ENCODE results near the gene HDLBP. TPM values are rescaled to one million over a fixed set of nuclear protein-coding genes. Genes with fewer than 3 reads are reported as not detected.

HDLBP gene
- total RNA-seq, 1 donor from 2014 or later = 300 TPM

GRCh38 chr2:241273210-241274020 is 42.1 kb downstream of the HDLBP start:
- Histone ChIP-seq H3K4me1 (peaks cover 44% of the 10 kb centered on the region), H3K36me3 (no peaks in the 10 kb centered on the region), H3K9me3 (no peaks in the 10 kb centered on the region), H3K27me3 (no peaks in the 10 kb centered on the region), H3K4me3 (peak overlapping the region; percentile 91 to 92), H3K27ac (peak overlapping the region; percentile 94)
- no peak for DNase-seq (ENCODE audit: extremely low spot score in 2 of 2)
- TF ChIP-seq, protein P1, sequence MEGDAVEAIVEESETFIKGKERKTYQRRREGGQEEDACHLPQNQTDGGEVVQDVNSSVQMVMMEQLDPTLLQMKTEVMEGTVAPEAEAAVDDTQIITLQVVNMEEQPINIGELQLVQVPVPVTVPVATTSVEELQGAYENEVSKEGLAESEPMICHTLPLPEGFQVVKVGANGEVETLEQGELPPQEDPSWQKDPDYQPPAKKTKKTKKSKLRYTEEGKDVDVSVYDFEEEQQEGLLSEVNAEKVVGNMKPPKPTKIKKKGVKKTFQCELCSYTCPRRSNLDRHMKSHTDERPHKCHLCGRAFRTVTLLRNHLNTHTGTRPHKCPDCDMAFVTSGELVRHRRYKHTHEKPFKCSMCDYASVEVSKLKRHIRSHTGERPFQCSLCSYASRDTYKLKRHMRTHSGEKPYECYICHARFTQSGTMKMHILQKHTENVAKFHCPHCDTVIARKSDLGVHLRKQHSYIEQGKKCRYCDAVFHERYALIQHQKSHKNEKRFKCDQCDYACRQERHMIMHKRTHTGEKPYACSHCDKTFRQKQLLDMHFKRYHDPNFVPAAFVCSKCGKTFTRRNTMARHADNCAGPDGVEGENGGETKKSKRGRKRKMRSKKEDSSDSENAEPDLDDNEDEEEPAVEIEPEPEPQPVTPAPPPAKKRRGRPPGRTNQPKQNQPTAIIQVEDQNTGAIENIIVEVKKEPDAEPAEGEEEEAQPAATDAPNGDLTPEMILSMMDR (IDR thresholded peaks at IDR 0.05) = no peak
- no peak for TF ChIP-seq POLR2AphosphoS5 (IDR thresholded peaks at IDR 0.05; ENCODE audit: insufficient read depth in 1 of 2, low read depth in 1 of 2)
- TF ChIP-seq POLR2A (IDR thresholded peaks at IDR 0.05) = no peak
- intact Hi-C loops (cut with DNase I) = loop anchor here (5.0 kb wide), 1 partner anchor 44 kb away; the partner anchor contains the start of genes HDLBP and SEPTIN2

DNA sequence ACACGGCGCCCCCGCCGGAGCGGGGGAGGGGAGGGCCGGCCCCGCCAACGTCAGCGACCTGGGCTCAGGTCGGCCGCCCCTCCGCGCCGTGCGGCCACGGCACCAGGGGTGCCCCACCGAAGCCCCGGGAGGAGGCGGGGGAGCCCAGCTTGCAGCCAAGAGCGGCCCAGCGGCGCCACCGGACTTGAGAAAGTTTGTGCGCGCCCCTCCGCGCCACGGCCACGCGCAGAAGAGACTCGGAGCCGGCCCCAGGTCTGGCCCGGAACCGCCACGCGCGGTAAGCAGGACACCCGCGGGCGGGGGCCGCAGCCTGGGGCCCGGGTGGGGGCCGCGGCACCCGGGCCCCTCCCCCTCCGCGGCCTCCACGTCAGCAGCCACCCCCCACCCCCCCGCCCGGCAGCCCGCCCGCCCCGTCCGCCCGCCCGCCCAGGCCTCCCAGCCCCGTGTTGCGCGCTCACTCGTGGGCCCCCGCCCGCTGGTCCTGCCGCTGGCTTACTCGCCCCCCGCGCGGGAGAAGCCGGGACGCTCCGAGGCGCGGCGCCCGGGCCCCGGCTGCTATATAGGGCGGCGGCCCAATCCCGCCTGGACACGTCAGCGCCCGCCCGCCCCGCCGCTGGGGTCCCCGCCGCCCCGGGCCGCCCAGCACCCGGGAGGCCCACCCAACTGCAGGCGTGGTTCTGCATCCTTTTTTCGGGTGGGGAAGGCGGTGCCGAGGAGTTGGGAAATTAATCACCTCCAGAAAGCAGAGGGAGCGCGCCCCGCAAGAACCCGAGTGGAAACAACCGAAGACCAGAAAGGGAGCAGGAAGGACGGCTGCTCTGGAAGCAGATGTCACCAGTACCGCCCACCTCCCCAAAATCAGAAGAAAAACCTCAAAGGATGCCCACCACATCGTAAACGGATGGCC is 42.9 kb downstream of the HDLBP start:
- intact Hi-C loops (cut with DNase I) = loop anchor here (5.0 kb wide), 1 partner anchor 45 kb away; the partner anchor contains the start of genes HDLBP and SEPTIN2
- H3K27ac ChIP-seq = peak overlapping the region; percentile 94
- H3K36me3 ChIP-seq = peaks cover 0 to 2% of the 10 kb centered on the region in 2 donors
- DNase-seq (ENCODE audit: extremely low spot score in 2 of 2) = peak in 1 of 2 donors; percentile 92
- peaks cover 44% of the 10 kb centered on the region for H3K4me1 ChIP-seq
- H3K4me3 ChIP-seq = peak overlapping the region; percentile 91 to 92
- H3K9me3 ChIP-seq = no peaks in the 10 kb centered on the region
- no peaks in the 10 kb centered on the region for H3K27me3 ChIP-seq
- TF ChIP-seq POLR2A (IDR thresholded peaks at IDR 0.05) (peak; percentile 16 to 32), POLR2AphosphoS5 (IDR thresholded peaks at IDR 0.05; ENCODE audit: insufficient read depth in 1 of 2, low read depth in 1 of 2) (peak in 1 of 2 donors; percentile 53)
- TF ChIP-seq, protein P1 (IDR thresholded peaks at IDR 0.05) = no peak

DNA sequence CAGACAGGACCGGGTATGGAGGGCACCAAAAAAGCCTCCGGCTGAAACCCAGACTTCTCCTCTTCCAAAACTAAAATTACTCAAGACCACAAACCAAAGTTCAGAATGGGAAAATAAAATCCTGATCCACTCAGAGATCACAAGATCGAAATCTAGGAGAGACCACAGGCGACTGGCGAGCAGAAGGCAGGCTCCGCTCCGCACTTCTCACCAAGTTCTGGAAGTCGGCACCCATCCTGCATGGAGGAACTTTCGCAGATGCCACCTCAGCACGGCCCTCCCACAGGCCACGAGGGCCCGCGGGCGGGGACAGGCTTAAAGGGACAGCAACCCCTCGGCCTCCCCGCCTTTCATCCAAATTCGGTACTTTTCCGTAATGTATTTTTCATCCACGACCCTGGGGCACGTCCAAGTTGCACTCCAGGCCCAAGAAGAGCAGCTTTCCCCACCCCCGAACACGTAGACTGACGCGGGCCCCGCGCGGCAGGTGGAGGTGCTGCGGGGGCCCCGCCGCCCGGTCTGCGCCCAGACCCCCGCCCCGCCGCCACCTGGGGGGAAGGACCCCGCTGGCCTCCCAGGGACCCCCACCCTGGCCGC is 43.7 kb downstream of the HDLBP start:
- intact Hi-C loops (cut with DNase I) = loop anchor here (5.0 kb wide), 1 partner anchor 45 kb away; the partner anchor contains the start of genes HDLBP and SEPTIN2
- TF ChIP-seq, protein P1 (IDR thresholded peaks at IDR 0.05) = no peak
- TF ChIP-seq POLR2A (IDR thresholded peaks at IDR 0.05) = no peak
- TF ChIP-seq POLR2AphosphoS5 (IDR thresholded peaks at IDR 0.05; ENCODE audit: insufficient read depth in 1 of 2, low read depth in 1 of 2) = peak; percentile 60 to 67
- Histone ChIP-seq H3K9me3 (no peaks in the 10 kb centered on the region), H3K27me3 (no peaks in the 10 kb centered on the region), H3K36me3 (peaks cover 0 to 5% of the 10 kb centered on the region in 2 donors), H3K27ac (peak overlapping the region; percentile 94), H3K4me3 (peak overlapping the region; percentile 91 to 92), H3K4me1 (peaks cover 52% of the 10 kb centered on the region)
- DNase-seq (ENCODE audit: extremely low spot score in 2 of 2) = peak in 1 of 2 donors; percentile 92

DNA sequence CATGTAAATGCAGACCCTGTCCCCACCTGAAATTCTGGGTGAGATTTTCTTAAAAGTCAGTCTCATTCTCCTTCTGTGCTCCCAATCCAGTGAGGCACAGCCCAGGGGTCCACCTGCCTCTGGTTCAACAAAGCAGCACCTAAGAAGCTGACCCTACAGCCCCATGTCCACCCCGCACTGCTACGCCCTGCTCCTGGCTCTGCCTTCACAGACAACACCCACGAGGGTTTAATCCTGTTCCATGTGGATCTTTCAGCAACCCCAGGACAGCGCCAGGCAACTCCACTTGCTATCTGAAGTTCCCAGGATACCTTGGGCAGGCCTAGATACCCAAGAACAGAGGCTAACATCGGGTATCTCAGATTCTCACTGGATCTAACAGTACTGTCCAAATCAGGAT is 44.9 kb downstream of the HDLBP start:
- intact Hi-C loops (cut with DNase I) = loop anchor here (5.0 kb wide), 1 partner anchor 47 kb away; the partner anchor contains the start of genes HDLBP and SEPTIN2
- no peak for DNase-seq (ENCODE audit: extremely low spot score in 2 of 2)
- peak overlapping the region; percentile 91 to 92 for H3K4me3 ChIP-seq

More for the DNA sequence above, 44.9 kb downstream of the HDLBP start:
- Histone ChIP-seq H3K27me3 (no peaks in the 10 kb centered on the region), H3K4me1 (peaks cover 57% of the 10 kb centered on the region), H3K36me3 (peaks cover 0 to 17% of the 10 kb centered on the region in 2 donors), H3K9me3 (no peaks in the 10 kb centered on the region), H3K27ac (peak overlapping the region; percentile 94)
- no peak for TF ChIP-seq POLR2A (IDR thresholded peaks at IDR 0.05)
